ENCODE data around the gene MAP2K2. TPM values are rescaled to one million over a fixed set of nuclear protein-coding genes. Genes with fewer than 3 reads are reported as not detected.

Gene MAP2K2
- total and polyA plus RNA-seq, 2 donors (not counting 3 experiments of a cell fraction or from before 2014, with no cell fraction given): 126 to 171 TPM

DNA sequence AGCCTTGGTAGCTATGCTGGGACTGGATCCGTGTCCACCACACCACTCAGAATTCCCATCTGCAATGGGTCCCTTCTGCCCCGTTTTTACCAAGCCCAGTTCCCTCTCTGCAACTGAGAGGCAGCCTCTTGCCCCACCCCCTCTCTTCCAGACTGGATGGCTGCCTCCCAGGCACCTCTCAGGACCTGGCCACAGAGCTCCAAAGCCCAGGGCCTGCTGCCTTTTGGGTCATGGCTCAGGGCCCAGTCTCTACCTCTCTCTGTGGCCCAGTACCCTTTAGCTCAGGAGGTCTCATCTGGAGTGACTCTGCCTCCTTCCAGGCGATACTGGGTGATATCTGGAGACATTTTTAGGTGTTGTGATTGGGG lies 46.9 kb downstream of the MAP2K2 start:
- POLR2A ChIA-PET: interaction anchor here (0.5 to 1.3 kb wide), 3 partner anchors 10 to 58 kb away, joined by 3 to 7 read pairs (median 4); no protein-coding TSS in a partner anchor
- H4K20me1 ChIP-seq (replicated peaks; ENCODE audit: control insufficient read depth, extremely low read depth, insufficient read depth, low read length): no peaks in the 10 kb centered on the region
- peaks cover 6% of the 10 kb centered on the region for H3K4me1 ChIP-seq (ENCODE audit: control insufficient read depth, extremely low read depth, insufficient read depth, low read length)
- FAIRE-seq (no peak), DNase-seq (ENCODE audit: low read depth, low spot score) (no peak)
- H3K4me2 ChIP-seq (ENCODE audit: insufficient read depth, low read length): no peak overlapping the region
- TF ChIP-seq JUN (IDR thresholded peaks at IDR 0.05; ENCODE audit: borderline replicate concordance, insufficient read depth, insufficient read length, low read depth): no peak
- TF ChIP-seq, protein P1, sequence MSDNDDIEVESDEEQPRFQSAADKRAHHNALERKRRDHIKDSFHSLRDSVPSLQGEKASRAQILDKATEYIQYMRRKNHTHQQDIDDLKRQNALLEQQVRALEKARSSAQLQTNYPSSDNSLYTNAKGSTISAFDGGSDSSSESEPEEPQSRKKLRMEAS (IDR thresholded peaks at IDR 0.05; ENCODE audit: insufficient read depth, insufficient read length): no peak
- TF ChIP-seq POLR2A (IDR thresholded peaks at IDR 0.05; ENCODE audit: low read depth, low read length): no peak
- TF ChIP-seq, protein P2, sequence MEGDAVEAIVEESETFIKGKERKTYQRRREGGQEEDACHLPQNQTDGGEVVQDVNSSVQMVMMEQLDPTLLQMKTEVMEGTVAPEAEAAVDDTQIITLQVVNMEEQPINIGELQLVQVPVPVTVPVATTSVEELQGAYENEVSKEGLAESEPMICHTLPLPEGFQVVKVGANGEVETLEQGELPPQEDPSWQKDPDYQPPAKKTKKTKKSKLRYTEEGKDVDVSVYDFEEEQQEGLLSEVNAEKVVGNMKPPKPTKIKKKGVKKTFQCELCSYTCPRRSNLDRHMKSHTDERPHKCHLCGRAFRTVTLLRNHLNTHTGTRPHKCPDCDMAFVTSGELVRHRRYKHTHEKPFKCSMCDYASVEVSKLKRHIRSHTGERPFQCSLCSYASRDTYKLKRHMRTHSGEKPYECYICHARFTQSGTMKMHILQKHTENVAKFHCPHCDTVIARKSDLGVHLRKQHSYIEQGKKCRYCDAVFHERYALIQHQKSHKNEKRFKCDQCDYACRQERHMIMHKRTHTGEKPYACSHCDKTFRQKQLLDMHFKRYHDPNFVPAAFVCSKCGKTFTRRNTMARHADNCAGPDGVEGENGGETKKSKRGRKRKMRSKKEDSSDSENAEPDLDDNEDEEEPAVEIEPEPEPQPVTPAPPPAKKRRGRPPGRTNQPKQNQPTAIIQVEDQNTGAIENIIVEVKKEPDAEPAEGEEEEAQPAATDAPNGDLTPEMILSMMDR (IDR thresholded peaks at IDR 0.05; ENCODE audit: extremely low read depth in 1 of 2, insufficient read depth in 1 of 2, low read depth in 1 of 2, low read length in 2 of 2): no peak
- no peak for TF ChIP-seq MYC (IDR thresholded peaks at IDR 0.05; ENCODE audit: low read depth, low read length)
- no peak for TF ChIP-seq POLR2AphosphoS5 (IDR thresholded peaks at IDR 0.05; ENCODE audit: insufficient read depth, low read depth, low read length)
- no peak for TF ChIP-seq EZH2 (IDR thresholded peaks at IDR 0.05; ENCODE audit: borderline replicate concordance, low read depth, low read length, severe bottlenecking)
- no peak for TF ChIP-seq FOS (IDR thresholded peaks at IDR 0.05; ENCODE audit: borderline replicate concordance, insufficient read depth, low read length)
- no peak for TF ChIP-seq GATA2 (IDR thresholded peaks at IDR 0.05; ENCODE audit: insufficient read depth, insufficient read length, low read depth, low read length)
- no peaks in the 10 kb centered on the region for H3K9me3 ChIP-seq (replicated peaks; ENCODE audit: control insufficient read depth, insufficient read depth, low read length)
- no peaks in the 10 kb centered on the region for H3K27me3 ChIP-seq (ENCODE audit: control insufficient read depth in 2 of 2, insufficient read depth in 2 of 2, low read length in 2 of 2)
- H3K79me2 ChIP-seq (ENCODE audit: control insufficient read depth, insufficient read depth, low read length): no peaks in the 10 kb centered on the region
- no peak overlapping the region for H3K9ac ChIP-seq (replicated peaks; ENCODE audit: extremely low read depth, insufficient read depth, low read length)
- dilution Hi-C loops (cut with MboI; ENCODE audit: extremely low pct_ligation_motif_present, low sequenced_read_pairs): no loop called here
- CTCF ChIA-PET: interaction anchor here (1.0 to 3.3 kb wide), 4 partner anchors 12 to 89 kb away, joined by 3 to 13 read pairs (median 4); no protein-coding TSS in a partner anchor
- no peaks in the 10 kb centered on the region for H3K9me1 ChIP-seq (replicated peaks; ENCODE audit: control insufficient read depth, extremely low read depth, insufficient read depth, low read length)
- no peak overlapping the region for H2AFZ ChIP-seq (ENCODE audit: low read depth, low read length)
- no peak overlapping the region for H3K27ac ChIP-seq (ENCODE audit: insufficient read depth, low read depth, low read length)
- BruUV-seq (replicated peaks): no TSS peak
- H3K36me3 ChIP-seq (ENCODE audit: control insufficient read depth in 2 of 2, extremely low read depth in 1 of 2, insufficient read depth in 2 of 2, low read length in 2 of 2): no peaks in the 10 kb centered on the region
- intact Hi-C loops (cut with micrococcal nuclease): no loop called here
- no peak overlapping the region for H3K4me3 ChIP-seq (replicated peaks in 1 of 3; ENCODE audit: insufficient read depth in 1 of 3, low read depth in 1 of 3, low read length in 3 of 3)

Data from endothelial cell of umbilical vein (primary cell).